GM12878 (cell line): ENCODE results near the gene EIF1AD. TPM values are rescaled to one million over a fixed set of nuclear protein-coding genes. Genes with fewer than 3 reads are reported as not detected.

Source experiments
- ATAC-seq: fragments of 200-7000 bp; cut with Tn5 transposase; 3 replicates; pipeline ENCODE4 v1.9.1; 2020; ENCODE audit warnings: mild to moderate bottlenecking, moderate library complexity
- BruUV-seq: library from RNA; stranded (reverse); fragments of 400-500 nt; replicated peaks from 2 replicates; lab custom pipeline; 2021; lab: Mats Ljungman, UMichigan
- CTCF ChIA-PET: fragments of 300-600 bp; sonication (Branson Sonifier 250); formaldehyde crosslinking; extraction: SDS; loops from one replicate; lab custom pipeline; 2021; ENCODE audit warnings: inconsistent platforms; lab: Yijun Ruan, JAX
- POLR2A ChIA-PET: fragments of 350-600 bp; formaldehyde crosslinking; extraction: SDS; loops from one replicate; lab custom pipeline; 2021; ENCODE audit warnings: inconsistent platforms; lab: Charles Lee
- RAD21 ChIA-PET: fragments of 300-600 bp; sonication (Branson Sonifier 250); formaldehyde crosslinking; loops from one replicate; lab custom pipeline; 2023; ENCODE audit warnings: antibody characterized with exemption; ENCODE audit not compliant: unreplicated experiment; lab: Charles Lee
- SMC1A ChIA-PET: fragments of 300-600 bp; sonication (Branson Sonifier 250); formaldehyde crosslinking; loops from one replicate; lab custom pipeline; 2023; ENCODE audit not compliant: unreplicated experiment, uncharacterized antibody; lab: Charles Lee
- DNase-seq: peaks from one replicate; pipeline ENCODE4 v3.0.0-alpha.2; 2011; ENCODE audit warnings: low read depth, low spot score
- FAIRE-seq: peaks from 3 replicates; lab custom pipeline; 2011; peaks lifted over from hg19 to GRCh38; lab: Jason Lieb, UNC
- H2AFZ ChIP-seq: 2 replicates; pipeline ENCODE4 v1.6.0; 2011; ENCODE audit warnings: low read depth, low read length, control low read depth; ENCODE audit not compliant: control insufficient read depth
- H3K27ac ChIP-seq: 2 replicates; pipeline ENCODE4 v1.5.1; 2011; ENCODE audit warnings: control low read depth; ENCODE audit not compliant: control insufficient read depth, insufficient read depth
- H3K27me3 ChIP-seq, 2 experiments: replicated peaks in 1 of 2; 2 replicates each; pipeline versions ENCODE4 v1.6.0 to v1.6.1; 2011; ENCODE audit warnings: low read length in 1 of 2; ENCODE audit not compliant: control insufficient read depth in 2 of 2, insufficient read depth in 2 of 2
- H3K36me3 ChIP-seq, 2 experiments: 2 replicates each; pipeline ENCODE4 v1.5.1; 2011; ENCODE audit warnings: low read length in 1 of 2; ENCODE audit not compliant: control insufficient read depth in 2 of 2, insufficient read depth in 2 of 2
- H3K4me1 ChIP-seq: 2 replicates; pipeline ENCODE4 v1.6.1; 2011; ENCODE audit warnings: mild to moderate bottlenecking, low read length, moderate library complexity, mixed read lengths; ENCODE audit not compliant: control insufficient read depth, insufficient read depth
- H3K4me2 ChIP-seq: 2 replicates; pipeline ENCODE4 v1.6.0; 2011; ENCODE audit warnings: control low read depth; ENCODE audit not compliant: control insufficient read depth, insufficient read depth
- H3K4me3 ChIP-seq: fragments of 200-600 bp; sonication (generic); 2 replicates; pipeline ENCODE4 v1.5.1; 2016
- H3K79me2 ChIP-seq: 2 replicates; pipeline ENCODE4 v1.6.0; 2011; ENCODE audit warnings: low read length; ENCODE audit not compliant: control insufficient read depth, insufficient read depth
- H3K9ac ChIP-seq: 2 replicates; pipeline ENCODE4 v1.8.0; 2011; ENCODE audit warnings: low read length, control low read depth, mixed read lengths; ENCODE audit not compliant: control insufficient read depth, insufficient read depth
- H3K9me3 ChIP-seq: replicated peaks from 3 replicates; pipeline ENCODE4 v1.5.1; 2011; ENCODE audit warnings: mild to moderate bottlenecking, low read length; ENCODE audit not compliant: control insufficient read depth, insufficient read depth
- H4K20me1 ChIP-seq: 2 replicates; pipeline ENCODE4 v1.6.0; 2011; ENCODE audit not compliant: control insufficient read depth, insufficient read depth
- BACH1 ChIP-seq: fragments of 450-650 bp; IDR thresholded peaks from 2 replicates; pipeline ENCODE4 v1.6.1; 2017; ENCODE audit warnings: mild to moderate bottlenecking, borderline replicate concordance
- CHD2 ChIP-seq: IDR thresholded peaks from 2 replicates; pipeline ENCODE4 v1.6.1; 2011; ENCODE audit warnings: low read depth, low read length, improper control_type of control experiment, borderline replicate concordance
- GATAD2B ChIP-seq: fragments of 450-650 bp; conservative IDR thresholded peaks from 2 replicates; pipeline ENCODE4 v1.6.1; 2017; ENCODE audit warnings: low read depth, mild to moderate bottlenecking, moderate library complexity
- JUNB ChIP-seq: IDR thresholded peaks from 2 replicates; pipeline ENCODE4 v1.6.1; 2016; ENCODE audit warnings: antibody characterized with exemption, mild to moderate bottlenecking
- MXI1 ChIP-seq: fragments of 150-350 bp; IDR thresholded peaks from 2 replicates; pipeline ENCODE4 v1.6.1; 2011; ENCODE audit warnings: low read depth, mild to moderate bottlenecking, inconsistent platforms, low read length, improper control_type of control experiment
- SUPT20H ChIP-seq: IDR thresholded peaks from 2 replicates; pipeline ENCODE4 v1.6.1; 2011; ENCODE audit warnings: low read depth, mild to moderate bottlenecking, low read length, moderate library complexity, borderline replicate concordance; ENCODE audit not compliant: control insufficient read depth
- TAF1 ChIP-seq: IDR thresholded peaks from 2 replicates; pipeline ENCODE4 v1.6.1; 2011; ENCODE audit warnings: mild to moderate bottlenecking, low read depth, low read length, borderline replicate concordance
- ZNF274 ChIP-seq: IDR thresholded peaks from one replicate; pipeline ENCODE4 v1.8.0; 2011; ENCODE audit not compliant: insufficient read length, insufficient read depth
- ZNF384 ChIP-seq: IDR thresholded peaks from 2 replicates; pipeline ENCODE4 v1.6.1; 2012; ENCODE audit warnings: low read depth, mild to moderate bottlenecking, low read length, improper control_type of control experiment, borderline replicate concordance
- WGBS: methylation state at CpG from one replicate; pipeline ENCODE4 v1.1.6; 2016; ENCODE audit warnings: low lambda C conversion rate; ENCODE audit not compliant: insufficient replicate concordance, insufficient coverage; ENCODE audit errors: missing lambda C conversion rate; 5-methylcytosine and 5-hydroxymethylcytosine counted together
- in situ Hi-C: fragments of 300-500 bp; cut with MboI; formaldehyde crosslinking; loops from 9 replicates; pipeline ENCODE4 v1.14.3; 2018; ENCODE audit warnings: mixed read lengths
- intact Hi-C: fragments of 100-400 bp; cut with micrococcal nuclease; formaldehyde crosslinking; loops from one replicate; pipeline ENCODE4 v1.14.2; 2022; ENCODE audit not compliant: unreplicated experiment
- polyA plus RNA-seq, 11 experiments: library from polyadenylated mRNA; depleted of rRNA in 4 of 11; unstranded in 6 of 11; stranded (reverse) in 5 of 11; fragments of >200 nt; fragmentation: Nextera tagmentation in 4 of 11; fragmentation: Illumina TruSeq in 1 of 11; extraction: Ambion mirVana in 4 of 11; extraction: Trizol in 1 of 11; gene quantifications; 1 replicate in 1 of 11; 2 replicates in 10 of 11; pipeline versions ENCODE4 v1.2.1 to v1.2.3, GENCODE V29; 2011 to 2016; ENCODE audit warnings: inconsistent platforms in 2 of 11, missing spikeins in 2 of 11, low read depth in 1 of 11
- total RNA-seq, 4 experiments: library from RNA; depleted of rRNA in 3 of 4; stranded (reverse); fragments of >200 nt in 3 of 4; fragmentation: Illumina TruSeq in 1 of 4; extraction: Trizol in 1 of 4; gene quantifications; 2 replicates each; pipeline versions ENCODE4 v1.2.1 to v1.2.3, GENCODE V29; 2013 to 2021
- TF ChIP-seq, protein P1 (sequence below): fragments of 450-650 bp; IDR thresholded peaks from 2 replicates; pipeline ENCODE4 v1.6.1; 2016; ENCODE audit warnings: mild to moderate bottlenecking
- TF ChIP-seq, protein P2 (sequence below): IDR thresholded peaks from 2 replicates; pipeline ENCODE4 v1.6.1; 2012; ENCODE audit warnings: low read depth, low read length, improper control_type of control experiment

EIF1AD gene
- total and polyA plus RNA-seq, 10 of the 15 experiments (the other 5 are each of a cell fraction or from before 2014, with no cell fraction given), result 31.6 to 56.8 (median 39.5) TPM

DNA sequence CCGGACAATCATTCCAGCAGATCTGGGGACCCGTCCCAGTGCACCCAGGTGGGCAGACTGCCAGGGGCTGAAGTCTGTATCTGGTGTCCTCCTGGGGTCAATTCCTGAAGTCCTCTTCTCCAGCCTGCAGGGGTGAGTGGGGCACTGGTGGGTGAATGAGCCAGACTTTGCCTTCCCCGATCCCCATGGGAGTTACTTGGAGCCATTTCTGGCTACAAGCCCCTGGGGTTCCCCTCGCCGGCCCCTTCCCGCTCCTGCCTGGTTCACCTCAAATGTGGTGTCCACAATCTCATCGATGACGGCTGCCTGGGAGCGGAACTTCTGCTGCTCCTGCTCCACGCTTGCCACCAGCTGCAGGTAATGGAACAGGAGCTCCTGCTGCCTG lies 14.8 kb upstream of the EIF1AD start:
- TF ChIP-seq, protein P1, sequence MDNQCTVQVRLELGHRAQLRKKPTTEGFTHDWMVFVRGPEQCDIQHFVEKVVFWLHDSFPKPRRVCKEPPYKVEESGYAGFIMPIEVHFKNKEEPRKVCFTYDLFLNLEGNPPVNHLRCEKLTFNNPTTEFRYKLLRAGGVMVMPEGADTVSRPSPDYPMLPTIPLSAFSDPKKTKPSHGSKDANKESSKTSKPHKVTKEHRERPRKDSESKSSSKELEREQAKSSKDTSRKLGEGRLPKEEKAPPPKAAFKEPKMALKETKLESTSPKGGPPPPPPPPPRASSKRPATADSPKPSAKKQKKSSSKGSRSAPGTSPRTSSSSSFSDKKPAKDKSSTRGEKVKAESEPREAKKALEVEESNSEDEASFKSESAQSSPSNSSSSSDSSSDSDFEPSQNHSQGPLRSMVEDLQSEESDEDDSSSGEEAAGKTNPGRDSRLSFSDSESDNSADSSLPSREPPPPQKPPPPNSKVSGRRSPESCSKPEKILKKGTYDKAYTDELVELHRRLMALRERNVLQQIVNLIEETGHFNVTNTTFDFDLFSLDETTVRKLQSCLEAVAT, result no peak
- ChIA-PET CTCF (interaction anchor here (0.9 kb wide), 1 partner anchor 132 kb away, joined by 3 read pairs; no protein-coding TSS in a partner anchor), SMC1A (no interaction called here), RAD21 (no interaction called here), POLR2A (interaction anchor here (0.6 kb wide), 1 partner anchor 27 kb away, joined by 4 read pairs; no protein-coding TSS in a partner anchor)
- Histone ChIP-seq H3K4me1 (no peaks in the 10 kb centered on the region), H3K27me3 (peaks cover 0 to 3% of the 10 kb centered on the region in 2 experiments; a peak in 3 of 4 replicates), H3K27ac (no peak overlapping the region), H3K36me3 (no peaks in the 10 kb centered on the region), H3K4me2 (no peak overlapping the region), H3K9ac (no peak overlapping the region), H3K9me3 (no peaks in the 10 kb centered on the region), H2AFZ (no peak overlapping the region), H4K20me1 (no peaks in the 10 kb centered on the region), H3K4me3 (no peak overlapping the region), H3K79me2 (no peaks in the 10 kb centered on the region)
- DNase-seq, result no peak
- in situ Hi-C loops, result no loop called here
- no TSS peak for BruUV-seq
- no peak for ATAC-seq
- WGBS, result 55% methylated on average over 10 of the region's 10 CpGs
- intact Hi-C loops, result no loop called here
- FAIRE-seq, result no peak

DNA sequence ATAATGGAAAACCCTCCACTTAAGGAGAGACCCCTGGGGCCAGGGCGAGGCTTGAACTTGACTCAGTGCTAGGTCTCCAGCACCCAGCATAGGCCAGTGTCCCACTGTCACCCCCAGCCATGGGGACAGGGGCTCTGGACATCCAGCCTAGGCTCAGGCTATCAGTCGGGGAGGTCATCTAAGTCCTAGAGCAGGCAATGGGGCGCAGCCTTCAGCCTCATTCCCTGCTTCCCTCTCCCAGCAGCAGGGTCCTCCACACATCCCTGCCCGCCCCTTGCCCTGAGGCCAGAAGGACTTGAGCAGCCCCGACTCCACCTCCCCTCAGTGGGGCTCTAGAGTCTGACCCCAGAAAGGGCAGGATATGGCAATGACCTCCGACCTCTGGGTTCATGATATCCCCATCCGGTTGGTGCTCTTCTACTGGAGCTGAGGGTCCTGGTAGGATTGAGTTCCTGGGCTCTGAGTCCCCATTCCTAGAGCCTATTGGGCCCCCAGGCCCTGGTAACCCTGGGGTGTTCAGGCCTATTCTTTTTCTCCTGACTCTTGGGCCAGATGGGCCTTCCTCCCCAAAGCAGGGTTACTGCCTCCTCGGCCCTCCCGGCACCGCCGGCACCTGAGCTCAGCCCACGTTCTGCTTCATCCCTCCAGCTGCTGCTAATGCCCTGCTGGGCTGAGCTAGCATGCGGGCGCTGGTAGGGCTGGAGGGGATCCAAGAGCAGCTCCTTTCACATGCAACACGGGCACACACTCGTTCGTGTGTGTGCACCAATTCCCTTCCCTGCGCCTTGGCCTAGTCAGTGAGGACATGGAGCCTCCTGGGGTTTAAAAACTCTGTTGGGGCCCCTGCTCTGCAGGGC lies 14.2 kb upstream of the EIF1AD start:
- WGBS, result 48% methylated on average over 18 of the region's 18 CpGs
- ChIA-PET CTCF (interaction anchor here (0.9 kb wide), 1 partner anchor 132 kb away, joined by 3 read pairs; no protein-coding TSS in a partner anchor), RAD21 (no interaction called here), SMC1A (no interaction called here), POLR2A (interaction anchor here (0.6 kb wide), 1 partner anchor 27 kb away, joined by 4 read pairs; no protein-coding TSS in a partner anchor)
- no peaks in the 10 kb centered on the region for H3K4me1 ChIP-seq
- no peak for ATAC-seq
- H3K4me3 ChIP-seq, result no peak overlapping the region
- no peaks in the 10 kb centered on the region for H3K36me3 ChIP-seq
- no TSS peak for BruUV-seq
- H3K79me2 ChIP-seq, result no peaks in the 10 kb centered on the region
- no peaks in the 10 kb centered on the region for H3K9me3 ChIP-seq
- H2AFZ ChIP-seq, result no peak overlapping the region
- H3K27me3 ChIP-seq, result peaks cover 3 to 7% of the 10 kb centered on the region in 2 experiments
- H3K9ac ChIP-seq, result no peak overlapping the region
- in situ Hi-C loops, result no loop called here
- no peak overlapping the region for H3K4me2 ChIP-seq
- no peaks in the 10 kb centered on the region for H4K20me1 ChIP-seq
- intact Hi-C loops, result no loop called here
- no peak for FAIRE-seq
- no peak overlapping the region for H3K27ac ChIP-seq
- no peak for DNase-seq
- TF ChIP-seq ZNF384 (no peak), JUNB (no peak), MXI1 (no peak), CHD2 (no peak), TAF1 (no peak), BACH1 (no peak), ZNF274 (no peak), GATAD2B (no peak), SUPT20H (no peak)
- TF ChIP-seq, protein P2, sequence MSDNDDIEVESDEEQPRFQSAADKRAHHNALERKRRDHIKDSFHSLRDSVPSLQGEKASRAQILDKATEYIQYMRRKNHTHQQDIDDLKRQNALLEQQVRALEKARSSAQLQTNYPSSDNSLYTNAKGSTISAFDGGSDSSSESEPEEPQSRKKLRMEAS, result no peak
